NCI-H1092 treated with DMSO at 0.1 percent for 48 hours (cell line): ENCODE results near the gene TTBK2.
"Not testable (repeated sequence)": the region's sequence is repeated elsewhere in the genome, so short reads cannot be mapped to it uniquely, and the experiment has no call there.

Experiments
- DNase-seq: peaks from one replicate; lab custom pipeline; 2025; lab: John Stamatoyannopoulos, UW

TTBK2 gene

DNA sequence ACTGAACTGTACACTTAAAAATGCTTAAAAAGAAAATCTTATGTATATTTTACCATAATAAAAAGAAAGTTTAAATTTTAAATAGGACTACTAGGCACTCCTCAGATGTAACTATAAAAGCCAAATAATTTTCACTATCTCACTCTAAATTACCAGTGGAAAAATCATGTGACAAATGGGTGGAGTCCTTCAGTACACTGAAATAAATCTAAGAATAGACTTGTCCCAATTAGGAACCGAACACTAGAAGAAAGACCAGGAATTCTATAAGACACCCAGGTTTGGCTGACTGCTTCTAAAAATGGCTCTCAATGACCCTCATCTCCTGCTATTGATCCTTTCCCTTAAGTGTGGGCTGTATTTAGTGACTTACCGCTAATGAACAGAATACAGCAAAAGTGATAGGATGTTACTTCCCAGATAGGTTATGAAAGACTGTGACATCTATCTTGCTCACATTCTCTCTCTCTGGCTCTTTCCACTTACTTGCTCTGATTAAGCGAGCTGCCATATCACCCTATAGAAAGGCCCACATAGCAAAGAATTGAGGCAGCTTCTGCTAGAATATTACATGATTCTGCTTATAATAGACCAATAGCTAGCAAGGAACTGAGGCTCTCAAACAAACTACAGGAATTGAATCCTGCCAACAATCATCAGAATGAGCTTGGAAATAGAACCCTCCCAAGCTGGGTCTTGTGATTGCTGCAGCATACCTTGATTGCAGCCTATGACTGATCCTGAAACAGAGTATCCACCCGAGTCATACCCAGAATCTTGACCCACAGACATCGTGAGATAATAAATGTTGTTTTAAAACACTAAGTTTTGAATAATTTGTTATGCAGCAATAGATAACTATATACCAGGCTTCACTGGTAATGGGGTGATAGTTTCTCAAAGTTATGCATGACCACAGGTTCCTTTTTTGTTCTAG is 16.9 kb downstream of the TTBK2 start:
- no peak for DNase-seq

DNA sequence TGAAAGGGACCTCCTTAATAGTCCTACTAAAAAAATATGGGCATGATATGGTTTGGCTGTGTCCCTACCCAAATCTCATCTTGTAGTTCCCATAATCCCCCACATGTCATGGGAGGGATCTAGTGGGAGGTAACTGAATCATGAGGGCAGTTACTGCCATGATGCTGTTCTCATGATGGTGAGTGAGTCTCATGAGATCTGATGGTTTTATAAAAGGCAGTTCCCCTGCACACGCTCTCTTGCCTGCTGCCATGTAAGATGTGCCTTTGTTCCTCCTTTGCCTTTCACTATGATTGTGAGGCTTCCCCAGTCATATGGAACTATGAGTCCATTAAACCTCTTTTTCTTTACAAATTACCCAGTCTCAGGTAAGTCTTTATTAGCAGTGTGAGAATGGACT is 26.7 kb downstream of the TTBK2 start:
- not testable (repeated sequence) for DNase-seq

DNA sequence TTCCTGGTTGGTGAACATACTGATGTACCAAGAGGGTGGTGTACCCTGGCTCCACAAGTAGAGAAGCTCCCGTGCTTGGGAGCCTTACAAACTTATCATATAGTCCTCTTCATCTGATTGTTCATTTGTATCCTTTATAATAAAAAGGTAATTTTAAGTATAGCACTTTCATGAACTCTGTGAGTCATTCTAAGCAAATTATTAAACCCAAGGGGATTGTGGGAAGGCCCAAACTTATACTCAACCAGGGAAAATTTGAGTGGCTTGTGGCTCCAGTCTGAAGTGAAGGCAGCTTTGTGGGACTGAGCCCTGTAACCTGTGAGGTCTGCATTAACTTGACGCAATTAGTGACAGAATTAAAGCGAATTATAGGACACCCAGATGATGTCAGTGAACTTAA is 29.0 kb downstream of the TTBK2 start:
- DNase-seq: no peak

DNA sequence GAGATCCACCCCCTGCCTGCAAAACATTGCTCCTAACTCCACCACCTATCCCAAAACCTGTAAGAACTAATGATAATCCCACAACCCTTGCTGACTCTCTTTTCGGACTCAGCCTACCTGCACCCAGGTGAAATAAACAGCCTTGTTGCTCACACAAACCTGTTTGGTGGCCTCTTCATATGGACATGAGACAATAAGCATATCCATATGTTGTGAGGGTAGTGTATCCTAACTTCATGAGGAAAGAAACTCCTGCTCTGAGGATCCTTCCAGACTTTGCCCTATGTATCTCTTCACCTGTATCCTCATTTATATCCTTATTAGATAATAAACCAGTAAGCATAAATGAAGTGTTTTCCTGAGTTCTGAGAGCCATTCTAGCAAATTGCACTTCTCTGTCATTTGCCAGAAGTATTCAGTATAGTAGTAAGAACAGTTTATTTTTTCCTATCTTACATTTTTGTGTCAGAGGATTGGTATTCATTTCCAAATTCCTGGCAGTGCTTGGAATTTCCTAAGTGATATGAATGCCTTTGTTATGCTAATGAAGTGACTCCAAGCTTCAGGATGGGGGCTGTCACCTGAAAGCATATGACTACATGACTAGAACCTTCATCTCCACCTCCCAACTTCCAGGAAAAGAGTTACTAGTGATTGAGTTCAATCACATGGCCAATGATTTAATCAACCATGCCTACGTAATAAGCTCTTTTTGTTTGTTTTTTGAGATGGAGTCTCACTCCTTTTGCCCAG is 30.2 kb downstream of the TTBK2 start:
- no peak for DNase-seq

DNA sequence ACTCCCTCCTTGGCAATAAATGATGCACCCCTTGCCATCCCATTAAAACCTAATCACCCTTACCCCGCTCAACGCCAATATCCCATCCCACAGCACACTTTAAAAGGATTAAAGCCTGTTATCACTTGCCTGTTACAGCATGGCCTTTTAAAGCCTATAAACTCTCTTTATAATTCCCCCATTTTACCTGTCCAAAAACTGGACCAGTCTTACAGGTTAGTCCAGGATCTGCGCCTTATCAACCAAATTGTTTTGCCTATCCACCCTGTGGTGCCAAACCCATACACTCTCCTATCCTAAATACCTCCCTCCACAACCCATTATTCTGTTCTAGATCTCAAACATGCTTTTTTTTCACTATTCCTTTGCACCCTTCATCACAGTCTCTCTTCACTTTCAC is 33.2 kb downstream of the TTBK2 start:
- not testable (repeated sequence) for DNase-seq

DNA sequence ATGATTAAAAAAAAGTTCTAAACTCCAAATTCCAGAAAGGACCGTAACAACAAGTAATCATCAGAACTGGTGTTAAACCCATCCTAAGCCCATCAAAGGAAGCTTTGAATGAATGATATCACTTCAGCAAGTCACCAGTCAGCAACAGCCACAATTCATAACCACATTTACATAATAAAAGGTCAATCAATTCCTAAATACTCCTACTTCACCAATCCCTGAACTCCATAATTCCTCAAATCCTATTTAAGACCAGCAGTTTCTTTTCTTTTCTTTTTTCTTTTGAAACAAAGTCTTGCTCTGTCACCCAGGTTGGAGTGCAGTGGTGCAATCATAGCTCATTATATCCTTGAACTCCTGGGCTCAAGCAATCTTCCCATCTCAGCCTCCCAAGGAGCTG is 40.5 kb downstream of the TTBK2 start:
- DNase-seq: no peak

DNA sequence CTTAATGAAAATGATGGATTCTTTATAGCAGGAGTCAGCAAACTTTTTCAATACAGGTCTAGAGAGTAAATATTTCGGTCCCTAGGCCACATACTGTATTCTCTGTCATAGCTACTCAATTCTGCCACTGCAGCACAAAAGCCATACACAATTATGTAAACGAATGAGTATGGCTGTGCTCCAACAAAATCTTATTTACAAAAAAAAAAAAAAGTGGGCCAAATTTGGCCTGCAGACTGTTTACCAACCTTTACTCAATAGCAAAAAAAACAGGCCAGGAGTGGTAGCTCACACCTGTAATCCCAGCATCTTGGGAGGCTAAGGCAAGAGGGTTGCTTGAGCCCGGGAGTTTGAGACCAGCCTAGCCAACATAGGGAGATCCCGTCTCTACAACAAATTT is 41.1 kb downstream of the TTBK2 start:
- peak; percentile 12 for DNase-seq

DNA sequence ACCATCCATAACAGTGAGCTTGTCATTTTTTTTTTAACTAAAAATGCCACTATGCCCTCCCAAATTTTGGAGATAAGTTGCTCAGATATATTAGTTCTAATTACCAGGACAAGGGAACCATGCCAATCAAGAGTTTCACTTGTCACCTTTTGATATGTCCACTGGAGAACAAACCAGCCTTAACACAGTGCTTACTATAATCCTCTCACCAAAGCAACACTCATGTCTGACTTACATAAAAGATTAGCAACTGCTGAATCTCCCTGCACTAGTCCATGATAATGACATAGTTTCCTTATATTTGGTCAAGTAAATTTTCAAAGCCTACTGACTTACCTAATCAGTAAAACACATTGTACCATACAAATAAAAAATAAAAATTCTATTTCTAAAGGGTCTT is 44.4 kb downstream of the TTBK2 start:
- no peak for DNase-seq

DNA sequence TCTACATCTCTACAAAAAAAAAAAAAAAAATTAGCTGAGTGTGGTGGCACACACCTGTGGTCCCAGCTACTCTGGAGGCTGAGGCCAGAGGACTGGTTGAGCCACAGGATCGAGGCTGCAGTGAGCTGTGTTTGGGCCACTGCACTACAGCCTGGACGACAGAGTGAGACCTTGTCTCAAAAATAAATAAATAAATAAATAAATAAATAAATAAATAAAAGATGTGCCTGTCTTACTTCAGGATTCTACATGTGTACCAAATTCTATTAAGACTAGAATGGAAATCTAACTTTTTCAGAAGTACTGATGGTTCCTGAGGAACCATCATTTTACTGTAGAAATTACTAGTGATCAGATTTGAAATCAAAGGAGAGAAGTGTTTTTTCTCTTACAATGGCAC is 51.9 kb downstream of the TTBK2 start:
- no peak for DNase-seq

DNA sequence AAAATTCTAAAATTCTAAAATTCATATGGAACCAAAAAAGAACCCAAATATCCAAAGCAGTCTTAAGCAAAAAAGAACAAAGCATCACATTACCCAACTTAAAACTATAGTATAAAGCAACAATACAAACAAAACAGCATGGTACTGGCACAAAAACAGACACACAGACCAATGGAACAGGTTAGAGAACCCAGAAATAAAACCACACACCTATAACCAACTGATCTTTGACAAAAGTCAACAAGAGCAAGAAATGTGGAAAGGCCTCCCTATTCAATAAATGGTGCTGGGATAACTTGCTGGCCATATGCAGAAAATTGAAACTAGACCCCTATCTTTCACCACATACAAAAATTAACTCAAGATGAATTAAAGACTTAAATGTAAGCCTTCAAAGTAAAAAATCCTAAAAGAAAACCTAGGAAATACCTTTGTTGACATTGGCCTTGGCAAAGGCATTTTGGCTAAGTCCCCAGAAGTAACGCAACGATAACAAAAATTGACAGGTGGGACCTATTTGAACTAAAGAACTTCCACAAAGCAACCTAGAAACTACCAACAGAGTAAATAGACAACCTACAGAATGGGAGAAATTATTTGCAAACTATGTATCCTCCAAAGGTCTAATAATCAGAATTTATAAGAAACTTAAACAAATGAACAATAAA is 56.9 kb downstream of the TTBK2 start:
- peak; percentile 0 for DNase-seq

DNA sequence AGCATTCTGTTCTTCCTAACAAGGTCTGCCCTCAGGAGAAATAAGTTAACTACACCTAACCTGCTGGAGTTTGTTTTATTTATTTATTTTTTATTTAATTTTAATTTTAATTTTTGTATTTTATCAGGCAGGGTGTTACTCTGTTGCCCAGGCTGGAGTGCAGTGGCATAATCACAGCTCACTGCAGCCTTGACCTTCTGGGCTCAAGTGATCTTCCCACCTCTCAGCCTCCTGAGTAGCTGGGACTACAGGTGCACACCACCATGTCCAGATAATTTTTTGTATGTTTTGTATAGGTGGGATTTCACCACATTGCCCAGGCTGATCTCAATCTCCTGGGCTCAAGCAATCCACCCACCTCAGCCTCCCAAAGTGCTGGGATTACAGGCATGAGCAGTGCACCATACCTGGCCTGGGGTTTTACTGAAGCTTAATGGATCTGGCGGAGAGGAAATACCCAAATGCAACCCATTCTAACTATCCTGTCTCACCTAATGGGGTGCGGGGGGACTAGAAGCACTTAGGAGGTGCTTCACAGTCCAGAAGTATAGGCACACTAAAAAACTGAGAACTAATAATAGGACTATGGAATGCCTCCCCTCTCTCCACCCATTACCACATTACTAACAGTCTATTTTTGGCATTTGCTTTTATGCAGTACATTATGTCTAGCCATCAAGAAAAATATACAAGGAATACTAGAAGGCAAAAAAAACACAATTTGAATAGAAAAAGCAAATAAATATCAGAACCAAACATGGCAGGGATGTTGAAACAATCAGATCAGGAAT is 61.4 kb downstream of the TTBK2 start:
- DNase-seq: no peak

DNA sequence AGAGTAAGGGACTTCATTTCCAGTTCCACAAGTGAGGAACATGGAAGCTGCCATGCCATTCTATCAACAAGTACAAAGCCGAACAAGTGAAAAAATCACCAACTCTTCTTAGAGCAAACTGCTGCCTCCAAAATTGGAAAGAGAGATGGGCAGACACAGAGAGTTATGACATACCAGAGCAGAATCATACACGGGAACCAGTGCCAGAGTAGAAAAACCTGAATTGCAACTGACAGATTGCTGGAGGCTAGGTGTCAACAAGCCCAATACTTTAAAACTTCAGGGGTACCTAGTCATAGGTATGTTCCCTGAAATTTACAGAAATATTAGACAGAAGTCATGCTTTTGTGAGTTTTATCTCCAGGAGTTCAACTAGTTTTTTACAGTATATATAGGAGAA is 62.0 kb downstream of the TTBK2 start:
- DNase-seq: no peak

DNA sequence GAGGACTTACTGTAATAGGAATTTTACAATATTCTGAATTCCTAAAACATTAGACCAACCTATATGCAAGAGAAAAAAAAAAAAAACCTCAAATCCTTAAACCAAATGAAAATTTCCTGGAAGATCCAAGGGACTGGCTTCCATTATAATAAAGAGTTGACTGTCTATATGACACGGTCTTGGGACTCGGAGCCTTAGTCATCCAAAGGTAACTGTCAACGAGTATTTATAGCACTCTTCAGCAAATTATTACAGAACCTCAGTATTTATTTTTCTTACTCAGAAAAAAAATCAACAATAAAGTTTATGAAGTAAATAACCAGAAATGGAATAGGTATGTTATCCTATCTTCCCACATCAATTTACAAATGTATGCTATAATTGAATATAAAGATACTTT is 66.0 kb downstream of the TTBK2 start:
- DNase-seq: no peak

DNA sequence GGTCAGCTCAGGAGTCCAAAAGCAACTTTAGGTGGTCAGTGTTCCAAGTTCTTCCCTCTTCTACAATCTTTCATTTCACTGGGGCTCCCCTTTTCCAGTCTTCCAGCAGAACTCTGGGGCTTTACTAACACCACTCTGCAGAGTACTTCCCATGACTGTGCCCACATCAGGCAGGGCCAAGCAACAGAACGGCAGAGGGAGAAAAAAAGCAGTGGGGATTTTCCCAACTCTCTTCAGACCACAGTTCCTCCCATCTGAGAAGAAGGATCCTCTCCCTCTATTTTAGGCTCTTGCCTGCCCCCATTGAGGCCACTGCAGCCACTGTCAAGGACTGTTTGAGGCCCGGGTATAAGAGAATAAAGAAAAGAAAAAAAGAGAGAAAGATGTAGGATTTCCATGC is 70.7 kb downstream of the TTBK2 start:
- DNase-seq: no peak

DNA sequence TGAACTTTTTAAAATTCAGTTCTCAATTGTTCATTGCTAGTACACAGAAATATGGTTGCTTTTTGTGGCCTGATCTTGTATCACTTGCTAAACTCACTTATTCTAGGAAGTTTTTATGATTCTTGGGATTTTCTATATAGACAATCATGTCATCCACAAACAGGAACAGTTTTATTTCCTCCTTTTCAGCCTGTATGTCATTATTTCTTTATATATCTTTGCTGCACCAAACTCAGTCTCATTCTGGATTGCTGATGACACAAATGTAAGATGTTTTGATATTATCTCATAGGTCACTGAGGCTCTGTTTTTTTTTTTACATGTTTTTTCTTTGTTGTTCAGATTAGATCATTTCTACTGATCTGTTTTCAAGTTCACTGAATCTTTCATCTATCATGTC is 71.7 kb downstream of the TTBK2 start:
- DNase-seq: no peak

DNA sequence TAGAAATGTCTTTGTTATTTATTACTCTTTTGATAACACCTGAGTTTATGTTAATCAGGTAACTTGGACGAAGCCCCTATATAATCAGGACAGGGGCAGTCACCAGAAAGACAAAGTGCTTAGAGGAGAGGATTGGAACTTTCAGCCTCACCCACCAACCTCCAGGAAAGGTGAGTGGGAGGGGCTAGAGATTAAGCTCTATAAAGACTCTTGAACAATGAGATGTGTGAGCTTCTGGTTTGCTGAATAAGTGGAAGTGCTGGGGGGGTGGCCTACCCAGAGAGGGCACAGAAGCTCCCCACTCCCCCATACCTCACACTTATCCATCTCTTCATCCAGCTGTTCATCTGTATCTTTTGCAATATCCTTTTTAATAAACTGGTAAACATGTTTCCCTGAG is 73.9 kb downstream of the TTBK2 start:
- DNase-seq: no peak

DNA sequence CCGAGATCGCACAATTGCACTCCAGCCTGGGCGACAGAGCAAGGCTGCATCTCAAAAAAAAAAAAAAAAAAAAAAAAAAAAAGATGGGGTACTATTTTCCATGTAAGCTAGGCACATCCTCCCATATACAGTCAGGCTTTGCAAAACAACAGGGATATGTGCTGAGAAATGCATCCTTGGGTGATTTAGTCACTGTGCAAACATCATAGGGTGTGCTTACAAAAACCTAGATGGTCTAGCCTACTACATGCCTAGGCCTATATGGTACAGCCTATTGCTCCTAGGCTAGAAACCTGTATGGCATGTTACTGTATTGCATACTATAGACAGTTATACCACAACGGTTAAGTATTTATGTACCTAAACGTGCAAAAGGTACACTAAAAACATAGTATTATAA is 75.0 kb downstream of the TTBK2 start:
- no peak for DNase-seq

DNA sequence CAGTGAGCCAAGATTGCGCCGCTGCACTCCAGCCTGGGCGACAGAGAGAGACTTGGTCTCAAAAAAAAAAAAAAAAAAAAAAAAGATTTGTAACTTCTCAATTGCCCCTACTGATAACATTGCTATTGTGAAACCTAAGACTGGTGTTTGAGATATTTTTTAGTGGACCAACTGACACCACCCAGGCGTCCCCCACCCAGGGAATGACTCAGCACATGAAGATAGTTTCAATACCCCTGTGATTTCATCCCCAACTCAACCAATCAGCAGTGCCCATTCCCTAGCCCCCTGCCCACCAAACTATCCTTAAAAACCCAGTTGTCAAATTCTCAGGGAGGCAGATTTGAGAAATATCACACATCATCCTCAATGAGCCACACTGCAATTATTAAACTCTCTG is 76.9 kb downstream of the TTBK2 start:
- DNase-seq: no peak

DNA sequence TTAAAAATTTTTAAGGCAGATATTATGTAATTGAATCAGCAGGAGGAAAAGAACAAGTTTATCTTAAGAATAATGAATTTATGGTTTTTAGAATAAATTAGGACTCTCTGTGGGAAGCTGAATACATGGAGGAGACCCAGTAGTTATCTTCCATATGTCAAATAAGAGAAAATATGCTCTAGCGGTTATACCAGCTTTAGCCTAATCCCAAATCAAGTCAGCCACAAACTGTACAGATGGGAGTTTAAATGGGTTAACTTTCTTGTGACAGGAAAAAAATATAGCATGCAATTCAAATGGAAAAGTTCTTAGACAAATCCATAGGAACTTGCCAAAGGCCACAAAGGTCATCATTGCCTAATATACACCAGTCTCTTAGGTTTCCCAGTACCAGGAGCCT is 84.3 kb downstream of the TTBK2 start:
- no peak for DNase-seq

DNA sequence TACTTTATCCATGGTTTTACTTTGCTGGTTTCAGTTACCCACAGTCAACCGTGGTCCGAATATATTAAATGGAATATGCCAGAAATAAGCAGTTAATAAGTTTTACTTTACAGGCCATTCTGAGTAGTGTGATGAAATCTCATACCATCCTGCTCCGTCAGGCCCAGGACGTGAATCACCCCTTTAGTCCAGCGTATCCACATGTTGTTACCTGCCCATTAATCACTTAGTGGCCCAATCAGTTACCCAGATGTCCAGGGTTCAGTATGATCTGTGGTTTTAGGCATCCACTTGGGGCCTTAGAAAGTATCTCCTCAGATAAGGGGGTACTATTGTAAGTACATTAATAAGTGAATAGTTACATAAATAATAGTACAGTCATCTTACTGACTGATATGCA is 88.0 kb downstream of the TTBK2 start:
- DNase-seq: no peak

DNA sequence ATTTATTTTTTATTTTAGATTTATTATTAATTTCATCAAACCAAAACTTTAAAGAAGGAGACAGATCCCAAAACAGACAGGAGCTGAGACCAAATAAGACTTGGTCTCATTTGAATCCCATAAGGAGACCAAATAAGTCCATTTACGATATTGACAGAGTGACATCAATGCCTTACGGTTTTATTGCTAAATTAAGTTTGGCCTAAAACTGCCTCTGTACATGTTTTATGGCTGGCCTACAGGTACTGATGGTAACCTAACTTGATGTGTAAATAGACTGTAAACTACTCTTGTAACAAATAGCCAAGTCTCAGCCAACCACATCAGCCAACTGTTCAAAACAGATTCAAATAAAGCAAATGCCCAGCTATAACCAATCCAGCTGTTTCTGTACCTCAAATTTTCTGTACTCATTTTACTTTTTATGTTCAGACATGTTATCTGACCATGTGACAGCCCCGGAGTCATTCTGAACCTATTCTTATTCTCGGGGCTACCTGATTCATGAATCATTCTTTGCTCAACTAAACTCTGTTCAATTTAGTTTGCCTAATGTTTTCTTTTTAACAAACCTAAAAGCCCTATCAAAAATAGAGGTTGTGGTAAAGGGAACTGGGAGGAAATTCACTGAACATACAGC is 94.2 kb downstream of the TTBK2 start:
- DNase-seq: no peak

DNA sequence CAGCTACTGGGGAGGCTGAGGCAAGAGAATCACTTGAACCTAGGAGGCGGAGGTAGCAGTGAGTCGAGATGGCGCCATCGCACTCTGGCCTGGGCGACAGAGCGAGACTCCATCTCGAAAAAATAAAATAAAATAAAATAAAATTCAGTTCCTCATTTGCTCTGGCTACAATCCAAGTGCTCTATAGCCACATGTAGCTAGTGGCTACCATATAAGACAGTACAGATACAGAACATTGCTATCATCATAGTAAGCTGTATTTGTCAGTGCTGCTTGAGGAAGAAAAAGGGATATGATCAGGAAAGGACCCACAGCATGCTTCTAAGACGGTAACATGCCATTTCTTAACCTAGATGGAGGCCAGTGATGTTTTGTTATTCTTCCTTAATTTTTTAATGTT is 95.0 kb downstream of the TTBK2 start:
- no peak for DNase-seq
